GM21737 (cell line): ENCODE data around the gene ARHGAP27.

Experiments used
- ATAC-seq: cut with Tn5 transposase; IDR thresholded peaks from one replicate; pipeline ENCODE4 v1.9.1; 2021; ENCODE audit warnings: mild to moderate bottlenecking, moderate library complexity; ENCODE audit not compliant: unreplicated experiment

ARHGAP27 gene

GRCh38 chr17:45430738-45431530 lies 1.7 kb downstream of the ARHGAP27 start:
- ATAC-seq, result peak; percentile 24

GRCh38 chr17:45430006-45430737 lies 2.5 kb downstream of the ARHGAP27 start:
- ATAC-seq, result no peak

- no peak for ATAC-seq
Observed at GRCh38 chr17:45429339-45430005, 3.2 kb downstream of the ARHGAP27 start.

GRCh38 chr17:45428931-45429338 lies 3.7 kb downstream of the ARHGAP27 start:
- no peak for ATAC-seq

GRCh38 chr17:45428050-45428617 lies 4.5 kb downstream of the ARHGAP27 start:
- ATAC-seq, result peak; percentile 30

GRCh38 chr17:45427181-45427835 lies 5.4 kb downstream of the ARHGAP27 start:
- no peak for ATAC-seq

- ATAC-seq, result no peak
Observed at GRCh38 chr17:45426561-45426960, 6.1 kb downstream of the ARHGAP27 start.

- no peak for ATAC-seq
Observed at GRCh38 chr17:45425984-45426413, 6.7 kb downstream of the ARHGAP27 start.

GRCh38 chr17:45425125-45425983 lies 7.3 kb downstream of the ARHGAP27 start:
- ATAC-seq, result no peak

- no peak for ATAC-seq
Observed at GRCh38 chr17:45424769-45425124, 7.9 kb downstream of the ARHGAP27 start.

GRCh38 chr17:45423975-45424335 lies 8.7 kb downstream of the ARHGAP27 start:
- ATAC-seq, result no peak

GRCh38 chr17:45423304-45423974 lies 9.2 kb downstream of the ARHGAP27 start:
- ATAC-seq, result no peak

- ATAC-seq, result no peak
Observed at GRCh38 chr17:45414990-45415881, 17.4 kb downstream of the ARHGAP27 start.

- ATAC-seq, result no peak
Observed at GRCh38 chr17:45413498-45413923, 19.2 kb downstream of the ARHGAP27 start.

GRCh38 chr17:45411348-45412105 lies 21.1 kb downstream of the ARHGAP27 start:
- ATAC-seq, result no peak

- ATAC-seq, result no peak
Observed at GRCh38 chr17:45410144-45411091, 22.3 kb downstream of the ARHGAP27 start.
